Nephron progenitor cell (in vitro differentiated cells): ENCODE measurements around the gene TMEM178B.

Experiments
- DNase-seq: peaks from one replicate; pipeline ENCODE4 v3.0.0; 2021
- H3K27ac Mint-ChIP-seq: 2 replicates; pipeline ENCODE4 v1.8.0; 2021; ENCODE audit warnings: mild to moderate bottlenecking, moderate library complexity, mixed read lengths
- H3K27me3 Mint-ChIP-seq: 2 replicates; pipeline ENCODE4 v1.8.0; 2021; ENCODE audit warnings: mild to moderate bottlenecking, low read depth, mixed read lengths; ENCODE audit not compliant: poor library complexity
- H3K36me3 Mint-ChIP-seq: 2 replicates; pipeline ENCODE4 v1.8.0; 2021; ENCODE audit warnings: low read depth, mixed read lengths
- H3K4me1 Mint-ChIP-seq: 2 replicates; pipeline ENCODE4 v1.8.0; 2021; ENCODE audit warnings: mixed read lengths
- H3K4me3 Mint-ChIP-seq: 2 replicates; pipeline ENCODE4 v1.8.0; 2021; ENCODE audit warnings: mild to moderate bottlenecking, moderate library complexity, mixed read lengths
- H3K9me3 Mint-ChIP-seq: 2 replicates; pipeline ENCODE4 v1.8.0; 2021; ENCODE audit warnings: mild to moderate bottlenecking, moderate library complexity, mixed read lengths
- CTCF ChIP-seq: fragments of 200-600 bp; sonication (generic); IDR thresholded peaks from 2 replicates; pipeline ENCODE4 v1.5.0; 2021; ENCODE audit warnings: antibody characterized with exemption

The TMEM178B gene

DNA sequence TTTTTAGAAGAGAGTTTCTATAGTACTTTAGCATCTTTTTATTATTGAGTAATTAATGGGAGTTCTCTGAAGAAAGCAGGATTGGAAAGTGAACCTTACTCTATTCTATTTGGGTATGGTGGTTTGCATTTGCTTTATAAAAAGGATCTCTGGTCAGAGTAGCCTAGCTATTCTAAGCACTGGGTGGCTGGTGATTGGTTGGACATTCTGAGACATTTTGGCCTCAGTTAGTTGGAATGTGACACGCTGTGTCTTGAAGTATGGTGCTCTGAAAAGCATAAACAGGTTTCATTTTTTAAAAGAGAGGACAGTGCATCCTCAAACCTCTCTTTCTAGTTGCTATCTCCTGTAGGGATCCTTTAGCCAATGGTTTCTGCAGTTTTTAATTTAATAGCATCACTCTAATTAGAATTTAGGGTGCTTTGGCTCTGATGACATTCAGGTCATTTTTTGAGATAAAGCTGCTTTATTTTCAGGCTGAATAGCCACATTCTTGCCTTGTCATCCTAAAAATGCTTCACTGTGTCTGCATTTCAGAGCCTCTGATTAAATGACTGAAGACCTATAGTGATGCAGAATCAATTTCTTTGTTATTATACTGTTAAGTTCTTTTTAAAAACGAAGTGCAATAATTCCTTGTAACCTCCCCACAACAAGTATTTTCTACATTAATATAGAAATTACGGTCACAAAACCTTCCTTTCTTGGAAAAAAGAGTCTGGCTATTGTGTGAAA, 20.6 kb downstream of the TMEM178B start:
- no peaks in the 10 kb centered on the region for H3K36me3 Mint-ChIP-seq
- H3K4me1 Mint-ChIP-seq = no peaks in the 10 kb centered on the region
- no peaks in the 10 kb centered on the region for H3K9me3 Mint-ChIP-seq
- no peak overlapping the region for H3K27ac Mint-ChIP-seq
- no peak for DNase-seq
- TF ChIP-seq CTCF = no peak
- no peak overlapping the region for H3K4me3 Mint-ChIP-seq
- H3K27me3 Mint-ChIP-seq = peaks cover 7% of the 10 kb centered on the region

DNA sequence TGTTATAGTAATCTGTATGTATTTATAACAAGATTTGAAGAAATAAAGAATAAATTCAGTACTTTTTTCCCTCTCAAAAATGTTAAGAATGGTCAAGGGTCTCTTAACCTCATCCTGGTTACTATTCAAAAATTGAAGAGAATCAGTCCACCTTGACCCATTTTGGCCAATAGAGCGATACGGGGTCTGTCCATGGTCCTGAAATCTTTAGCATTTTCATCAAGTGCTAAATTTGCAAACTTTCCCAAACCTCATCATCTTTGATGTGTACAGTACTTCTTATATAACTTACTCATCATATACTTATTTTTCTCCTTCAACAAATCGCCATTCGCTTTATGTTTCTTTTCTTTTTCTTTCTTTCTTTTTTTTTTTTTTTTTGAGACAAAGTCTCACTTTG, 23.6 kb downstream of the TMEM178B start:
- H3K4me1 Mint-ChIP-seq = no peaks in the 10 kb centered on the region
- no peak for TF ChIP-seq CTCF
- H3K36me3 Mint-ChIP-seq = no peaks in the 10 kb centered on the region
- H3K4me3 Mint-ChIP-seq = no peak overlapping the region
- no peaks in the 10 kb centered on the region for H3K9me3 Mint-ChIP-seq
- no peak overlapping the region for H3K27ac Mint-ChIP-seq
- H3K27me3 Mint-ChIP-seq = peaks cover 7% of the 10 kb centered on the region
- DNase-seq = peak; percentile 45

GRCh38 chr7:141102436-141102835, 28.6 kb downstream of the TMEM178B start:
- TF ChIP-seq CTCF = no peak
- no peak overlapping the region for H3K27ac Mint-ChIP-seq
- peaks cover 3% of the 10 kb centered on the region for H3K27me3 Mint-ChIP-seq
- H3K36me3 Mint-ChIP-seq = no peaks in the 10 kb centered on the region
- no peak overlapping the region for H3K4me3 Mint-ChIP-seq
- no peaks in the 10 kb centered on the region for H3K9me3 Mint-ChIP-seq
- no peak for DNase-seq
- no peaks in the 10 kb centered on the region for H3K4me1 Mint-ChIP-seq

GRCh38 chr7:141103847-141104429, 30.1 kb downstream of the TMEM178B start:
- no peak for DNase-seq
- Mint-ChIP-seq H3K4me3 (no peak overlapping the region), H3K27ac (no peak overlapping the region), H3K36me3 (no peaks in the 10 kb centered on the region), H3K27me3 (peaks cover 2% of the 10 kb centered on the region), H3K9me3 (no peaks in the 10 kb centered on the region), H3K4me1 (no peaks in the 10 kb centered on the region)
- no peak for TF ChIP-seq CTCF

GRCh38 chr7:141113131-141113530, 39.3 kb downstream of the TMEM178B start:
- no peaks in the 10 kb centered on the region for H3K9me3 Mint-ChIP-seq
- no peaks in the 10 kb centered on the region for H3K36me3 Mint-ChIP-seq
- H3K27me3 Mint-ChIP-seq = peaks cover 3% of the 10 kb centered on the region
- no peak overlapping the region for H3K27ac Mint-ChIP-seq
- DNase-seq = no peak
- H3K4me3 Mint-ChIP-seq = no peak overlapping the region
- H3K4me1 Mint-ChIP-seq = no peaks in the 10 kb centered on the region
- TF ChIP-seq CTCF = no peak
